Stimulated activated CD8-positive, alpha-beta memory T cell treated with anti-CD3 and anti-CD28 coated beads, Interleukin-12 subunit alpha, Interleukin-12 subunit beta, amount 100 ng/mL, for 1 hour (primary cell): ENCODE data around the gene CAMK1.

Source experiments
- DNase-seq: peaks from one replicate; pipeline ENCODE4 v3.0.0-alpha.2; 2020; ENCODE audit warnings: low read depth

The CAMK1 gene

DNA sequence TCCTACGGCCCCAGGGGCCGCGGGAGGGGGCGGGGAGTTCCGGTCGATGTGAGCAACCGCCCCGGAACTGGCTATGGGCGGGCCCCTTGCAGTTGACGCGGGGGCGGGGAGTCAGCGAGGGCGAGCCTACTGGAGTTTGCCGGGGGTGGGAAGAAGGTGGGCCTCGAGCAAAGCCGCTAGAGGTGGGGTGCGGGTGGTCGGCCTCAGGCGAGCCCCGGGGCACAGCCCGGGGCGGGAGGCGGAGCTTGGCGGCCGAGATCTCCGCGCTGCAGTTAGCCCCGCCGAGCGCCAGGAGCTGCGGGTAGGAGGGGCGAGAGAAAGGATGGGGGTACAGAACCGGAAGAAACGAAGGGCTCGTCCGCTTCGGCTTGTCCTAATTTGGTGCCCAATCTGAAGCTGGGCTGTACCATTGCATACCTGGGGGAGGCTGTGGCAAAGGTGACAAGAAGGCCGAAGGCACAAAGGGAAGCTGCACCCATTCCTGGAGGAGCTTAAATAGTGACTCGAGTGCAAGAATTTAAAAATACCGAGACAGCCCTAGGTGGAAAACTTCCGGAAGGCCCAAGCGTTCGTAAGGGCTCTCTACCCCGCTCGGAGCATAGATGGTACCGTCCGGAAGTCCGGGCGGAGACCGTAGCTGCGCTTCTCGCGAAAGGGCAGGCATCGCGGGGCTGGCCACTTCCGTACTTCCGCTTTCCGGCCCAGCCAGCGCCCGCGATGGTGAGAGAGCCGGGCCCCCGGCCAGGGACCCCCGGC lies 22.8 kb upstream of the CAMK1 start, which contains the start of the genes ARPC4 and TADA3:
ARPC4 (plus strand) TSS at position 678 of the 756 bp plus-strand sequence; CDS start at position 718, 40 bp downstream.
TADA3 (minus strand) TSS at position 69 of the 756 bp plus-strand sequence. CDS start 1,007 bp downstream, outside the sequence.
- peak; percentile 88 for DNase-seq

DNA sequence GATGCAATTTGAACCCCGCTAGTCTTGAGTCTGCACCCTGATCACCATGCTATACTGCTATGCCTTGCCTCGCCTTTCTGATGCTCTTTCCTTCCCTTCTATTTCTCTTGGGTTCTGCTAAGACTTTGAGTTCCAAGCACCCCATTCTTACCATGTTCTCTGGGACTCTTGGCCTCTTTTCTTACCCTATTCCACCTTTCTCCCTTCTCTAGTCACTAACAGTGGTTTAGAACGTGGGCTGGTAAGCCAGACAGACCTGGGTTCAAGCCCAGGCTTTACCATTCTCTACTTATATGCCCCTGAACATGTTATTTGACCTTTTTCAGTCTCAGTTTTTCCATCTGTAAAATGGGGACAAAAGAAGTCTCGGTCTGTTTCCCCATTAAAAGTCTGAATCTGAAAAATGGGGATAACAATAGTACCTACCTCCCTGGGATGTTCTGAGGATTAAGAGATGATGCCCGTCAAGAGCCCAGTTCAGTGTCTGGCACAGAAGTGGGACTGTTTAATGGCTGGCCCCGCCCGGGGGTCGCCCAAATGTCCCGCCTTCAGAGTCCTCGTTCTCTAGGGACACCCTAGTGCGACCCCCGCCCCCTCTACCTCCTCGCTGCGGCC lies 22.1 kb upstream of the CAMK1 start:
- DNase-seq = no peak

DNA sequence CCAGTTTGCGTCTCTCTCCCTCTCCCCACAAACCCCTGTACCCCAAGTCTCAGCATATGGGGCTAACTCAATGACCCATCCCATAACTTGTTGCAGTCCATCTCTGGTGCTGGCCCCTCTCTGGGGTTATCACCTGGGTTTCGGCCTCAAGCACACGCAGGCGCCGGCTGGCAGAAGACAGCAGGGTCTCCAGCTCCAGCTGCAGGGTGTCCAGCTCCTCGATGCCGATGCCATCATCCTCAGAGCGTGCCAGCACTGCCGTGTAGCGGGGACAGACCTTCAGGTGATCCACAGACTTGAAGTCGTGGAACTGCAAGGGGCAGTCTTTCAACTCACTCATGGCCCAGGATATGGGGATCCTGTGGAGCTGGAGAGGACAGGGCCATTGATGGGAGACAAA lies 21.4 kb upstream of the CAMK1 start:
- no peak for DNase-seq

DNA sequence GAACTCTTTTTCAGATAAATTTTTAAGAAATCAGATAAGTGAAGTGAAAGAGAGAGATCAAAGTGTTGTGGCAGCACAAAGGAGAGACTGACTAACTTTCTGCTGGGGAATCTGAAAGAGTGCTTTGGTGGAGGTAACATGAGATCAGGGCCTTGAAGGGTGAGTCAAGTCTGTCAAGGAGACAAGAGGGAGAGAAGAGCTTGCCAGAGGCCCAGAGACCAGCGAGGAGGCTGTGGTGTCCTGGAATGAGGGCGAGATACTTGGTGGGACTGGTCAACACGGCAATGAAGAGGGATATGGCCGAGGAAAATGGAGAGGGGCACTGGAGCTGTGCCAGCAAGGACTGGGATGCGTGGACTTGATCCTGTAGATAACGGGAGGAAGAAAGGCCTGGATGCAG lies 18.0 kb upstream of the CAMK1 start:
- no peak for DNase-seq

DNA sequence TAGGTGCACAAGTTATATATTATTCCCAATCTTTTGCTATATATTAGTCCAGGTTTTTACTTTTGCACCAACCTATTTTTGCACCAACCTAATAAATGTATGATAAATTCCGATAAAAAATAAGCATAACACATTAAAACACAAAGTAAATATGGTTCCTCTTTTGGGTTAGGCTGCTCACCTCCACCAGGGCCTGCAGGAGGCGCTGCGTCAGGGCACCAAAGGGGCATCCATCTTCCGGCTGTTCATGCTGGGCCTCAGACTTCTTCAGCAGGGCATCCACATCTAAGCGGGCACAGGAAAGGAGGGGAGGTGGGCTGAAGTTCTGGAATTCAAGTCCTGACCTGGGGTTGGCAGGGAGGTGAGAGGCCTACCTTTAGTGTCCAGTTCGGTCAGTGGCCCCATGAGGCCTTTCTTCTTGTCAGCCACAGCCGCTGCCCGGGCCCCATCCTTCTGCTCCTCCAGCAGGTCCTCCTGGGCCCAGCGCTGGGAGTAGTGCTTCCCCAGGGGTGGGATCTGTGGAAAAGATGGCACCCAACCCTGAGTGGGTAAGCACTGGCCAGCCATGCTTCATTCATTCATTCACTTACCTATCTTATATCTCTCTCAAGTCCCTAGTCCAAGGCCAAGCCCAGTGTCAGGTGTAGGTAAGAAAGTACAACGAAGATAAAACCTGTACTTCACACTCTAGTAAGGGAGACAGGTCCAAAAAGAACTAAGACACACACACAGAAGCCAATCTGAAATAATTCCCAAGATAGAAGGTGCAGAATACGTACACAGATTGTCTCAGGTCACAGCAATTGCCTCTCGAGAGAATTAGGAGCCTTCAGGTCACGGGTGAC lies 17.3 kb upstream of the CAMK1 start:
- no peak for DNase-seq

DNA sequence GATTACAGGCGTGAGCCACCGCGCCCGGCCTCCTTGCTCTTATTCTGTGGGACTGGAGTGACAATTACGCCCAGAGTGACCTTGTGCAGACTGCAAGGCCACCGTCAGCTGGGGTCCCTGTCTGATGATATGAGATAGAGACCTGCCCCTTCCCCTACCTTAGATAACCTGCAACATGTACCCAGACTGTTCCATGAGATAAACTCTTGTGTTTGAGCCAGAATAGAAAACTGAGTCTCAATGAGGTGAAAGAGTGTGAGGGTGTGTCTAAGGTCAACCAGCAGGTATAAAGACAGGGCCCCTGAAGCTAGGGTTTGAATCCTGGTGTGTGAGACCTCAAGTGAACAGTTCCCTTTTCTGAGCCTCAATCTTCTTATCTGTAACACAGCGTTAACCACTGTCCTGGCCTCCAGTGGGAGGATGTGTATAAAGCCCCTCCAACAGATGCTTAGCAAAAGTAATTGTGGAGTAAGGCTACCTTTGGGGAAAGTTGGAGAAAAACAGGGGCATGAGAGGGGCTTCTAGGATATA lies 16.5 kb upstream of the CAMK1 start:
- DNase-seq = no peak

DNA sequence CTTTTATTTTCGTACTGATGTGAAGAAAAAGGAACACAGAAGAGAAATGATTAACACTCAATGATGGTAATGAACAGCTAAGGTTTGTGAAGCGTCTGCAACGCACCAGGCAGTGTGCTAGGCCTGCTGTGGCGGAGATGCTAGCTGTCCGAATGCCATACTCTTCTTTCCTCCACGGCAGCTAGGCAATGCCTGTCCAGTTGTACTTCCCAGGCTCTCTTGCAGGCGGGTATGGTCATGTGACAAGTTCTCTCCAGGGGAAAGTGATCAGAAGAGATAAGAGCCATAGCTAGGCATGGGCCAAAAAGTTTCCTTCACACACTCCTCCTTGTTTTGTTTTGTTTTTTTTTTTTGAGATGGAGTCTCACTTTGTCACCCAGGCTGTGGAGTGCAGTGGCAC lies 15.9 kb upstream of the CAMK1 start:
- no peak for DNase-seq

DNA sequence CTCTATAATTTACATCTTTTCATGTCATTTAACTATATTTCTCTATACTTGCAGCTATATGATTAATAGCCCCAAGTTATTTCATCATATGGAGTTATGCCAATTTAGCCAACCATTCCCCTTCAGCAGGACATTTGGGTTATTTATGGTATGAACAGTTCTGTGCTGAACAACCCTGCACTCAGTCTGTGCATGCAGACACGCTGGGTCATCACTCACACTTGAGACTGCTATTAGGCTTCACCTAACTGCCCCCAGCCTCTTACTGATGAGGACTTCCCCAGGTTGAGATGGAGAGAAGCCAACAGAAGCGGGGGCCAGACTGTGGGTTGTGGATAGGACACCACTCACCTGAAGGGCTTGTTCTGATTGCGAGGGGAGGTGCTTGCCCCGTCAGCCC lies 15.2 kb upstream of the CAMK1 start:
- DNase-seq = no peak

DNA sequence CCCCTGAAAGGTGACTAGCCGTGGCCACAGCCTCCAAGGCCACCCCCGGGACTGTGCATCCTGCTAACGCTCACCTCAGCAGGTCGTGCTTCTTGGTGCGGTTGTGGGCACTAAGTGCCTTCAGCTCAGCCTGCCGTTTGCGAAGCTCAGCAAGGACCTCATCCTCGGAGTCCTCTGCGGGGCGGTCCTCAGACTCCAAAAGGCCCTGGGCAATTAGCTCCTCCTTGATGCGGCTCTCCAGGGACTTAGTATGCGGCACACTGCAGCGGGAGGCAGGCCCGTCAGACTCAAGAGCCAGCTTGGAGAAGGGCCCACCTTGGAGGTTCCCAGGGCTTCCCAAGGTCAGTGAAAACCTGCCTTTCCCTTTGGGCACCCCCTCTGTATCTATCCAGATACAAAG lies 14.2 kb upstream of the CAMK1 start:
- no peak for DNase-seq

DNA sequence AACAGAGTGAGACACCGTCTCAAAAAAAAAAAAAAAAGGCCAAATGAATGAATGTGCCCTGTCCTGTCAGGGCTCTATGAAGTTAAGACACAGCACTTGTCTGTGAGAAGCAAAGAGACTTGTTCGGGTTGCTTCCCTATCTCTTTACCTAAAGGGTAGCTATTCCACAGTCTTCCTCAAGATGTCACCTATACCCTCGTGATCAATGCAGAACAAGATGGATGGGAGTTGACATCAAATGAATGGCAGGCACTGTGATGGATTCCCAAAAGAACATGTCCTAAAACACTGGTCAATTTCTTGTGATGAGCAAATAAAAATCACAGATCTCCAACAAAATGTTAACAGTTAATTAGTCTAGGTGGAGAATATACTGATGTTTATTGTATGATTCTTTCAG lies 13.0 kb upstream of the CAMK1 start:
- no peak for DNase-seq

DNA sequence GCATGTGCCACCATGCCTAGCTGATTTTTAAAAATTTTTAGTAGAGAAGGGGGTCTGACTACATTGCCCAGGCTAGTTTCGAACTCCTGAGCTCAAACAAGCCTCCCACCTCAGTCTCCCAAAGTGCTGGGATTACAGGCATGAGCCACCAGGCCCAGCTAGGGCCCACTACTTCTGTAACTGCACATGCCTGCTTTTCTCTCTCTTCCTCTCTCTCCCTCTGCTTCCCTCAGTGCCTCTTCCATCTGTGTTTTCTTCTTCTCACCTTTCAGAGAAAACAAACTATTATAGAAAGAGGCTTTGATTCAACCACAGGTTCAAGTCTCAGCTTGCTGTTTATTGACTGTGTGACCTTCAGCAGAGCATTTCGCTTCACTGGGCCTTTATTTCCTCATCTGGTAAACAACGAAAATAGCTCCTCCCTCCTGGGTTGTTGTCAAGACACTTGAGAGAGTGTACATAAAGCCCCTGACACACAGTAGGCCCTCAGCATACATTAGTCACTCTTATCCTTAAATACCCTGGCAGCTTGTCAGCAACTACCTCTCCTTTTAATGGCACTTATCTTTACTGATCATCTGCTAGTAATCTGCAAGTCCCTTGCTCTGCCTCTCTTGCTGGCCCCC lies 12.3 kb upstream of the CAMK1 start:
- no peak for DNase-seq

DNA sequence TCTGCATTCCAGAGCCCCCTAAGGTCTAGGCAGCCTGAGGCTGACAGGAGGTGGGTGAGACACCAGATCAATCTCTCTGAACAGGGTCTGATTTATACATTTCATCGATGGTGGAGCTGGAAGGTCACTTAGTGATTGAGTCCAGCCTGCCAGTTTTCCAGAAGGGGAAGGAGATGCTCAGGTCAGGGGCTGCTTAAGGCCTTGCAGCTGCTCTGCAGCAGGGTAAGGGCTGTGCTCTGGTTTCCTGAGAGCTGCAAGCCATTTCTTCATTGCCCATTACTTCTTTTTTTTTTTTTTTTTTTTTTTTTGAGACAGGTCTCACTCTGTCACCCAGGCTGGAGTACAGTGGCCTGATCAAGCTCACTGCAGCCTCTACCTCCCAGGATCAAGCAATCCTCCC lies 11.8 kb upstream of the CAMK1 start:
- no peak for DNase-seq

DNA sequence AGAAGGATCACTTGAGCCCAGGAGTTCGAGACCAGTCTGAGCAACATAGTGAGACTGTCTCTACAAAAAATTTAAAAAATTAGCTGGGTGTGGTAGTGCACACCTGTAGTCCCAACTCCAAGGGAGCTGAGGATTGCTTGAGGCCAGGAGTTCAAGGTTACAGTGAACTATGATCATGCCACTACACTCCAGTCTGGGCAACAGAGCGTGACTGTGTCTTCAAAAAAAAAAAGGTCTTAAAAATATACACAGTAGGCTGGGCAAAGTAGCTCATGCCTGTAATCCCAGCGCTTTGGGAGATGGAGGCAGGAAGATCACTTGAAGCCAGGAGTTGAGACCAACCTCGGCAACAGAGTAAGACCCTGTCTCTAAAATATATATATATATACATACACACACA lies 11.2 kb upstream of the CAMK1 start:
- DNase-seq = no peak

DNA sequence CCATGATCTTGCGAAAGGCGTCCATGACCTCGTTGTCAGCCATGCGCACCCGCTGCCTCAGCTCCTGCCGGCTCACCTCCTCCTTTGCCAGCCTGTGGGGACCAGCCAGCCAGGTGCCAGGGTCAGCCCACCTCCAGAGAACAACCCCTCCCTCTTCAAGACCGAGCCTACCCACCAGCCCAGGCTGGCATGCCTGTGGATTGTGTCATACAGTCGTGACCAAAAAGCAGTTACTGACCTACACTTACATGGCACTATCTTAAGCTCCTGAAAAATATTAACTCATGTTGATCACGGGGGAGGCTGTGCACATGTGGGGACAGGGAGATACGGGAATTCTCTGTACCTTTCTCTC lies 10.7 kb upstream of the CAMK1 start:
- DNase-seq = no peak

DNA sequence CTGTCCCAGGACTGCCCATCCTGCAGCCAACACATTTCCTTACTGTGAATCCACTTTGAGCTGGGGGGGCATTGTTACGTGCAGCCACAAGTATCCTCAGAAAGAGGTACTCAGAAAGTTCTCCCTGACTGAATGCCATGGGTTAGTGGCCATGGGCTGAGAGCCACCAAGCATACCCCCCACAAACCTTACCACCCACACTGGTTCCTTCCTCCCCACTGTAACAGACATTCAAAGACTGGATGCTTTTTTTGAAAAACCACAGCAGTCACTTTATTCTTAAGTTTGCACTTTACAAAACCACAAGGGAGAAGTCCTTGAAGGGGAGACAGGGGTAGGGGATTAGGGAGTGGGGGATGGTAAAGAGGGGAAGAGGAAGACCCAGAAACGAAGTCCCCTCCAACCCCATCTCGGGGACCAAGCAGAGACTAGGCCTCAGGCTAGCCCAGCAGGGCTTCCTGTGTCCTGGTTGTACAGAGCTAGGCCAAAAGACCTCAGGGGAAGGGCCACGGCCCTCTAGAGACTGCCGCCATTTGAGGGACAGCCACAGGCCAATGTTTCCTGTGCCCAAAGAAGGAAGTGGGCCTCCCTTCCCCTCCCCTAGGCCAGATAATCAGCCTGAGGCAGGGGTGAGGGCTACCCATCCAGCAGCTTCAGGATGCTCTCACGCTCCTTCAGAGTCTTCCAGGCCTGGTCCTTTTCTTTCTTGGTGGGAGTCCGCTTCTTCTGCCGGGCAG lies 10.1 kb upstream of the CAMK1 start:
- DNase-seq = no peak

DNA sequence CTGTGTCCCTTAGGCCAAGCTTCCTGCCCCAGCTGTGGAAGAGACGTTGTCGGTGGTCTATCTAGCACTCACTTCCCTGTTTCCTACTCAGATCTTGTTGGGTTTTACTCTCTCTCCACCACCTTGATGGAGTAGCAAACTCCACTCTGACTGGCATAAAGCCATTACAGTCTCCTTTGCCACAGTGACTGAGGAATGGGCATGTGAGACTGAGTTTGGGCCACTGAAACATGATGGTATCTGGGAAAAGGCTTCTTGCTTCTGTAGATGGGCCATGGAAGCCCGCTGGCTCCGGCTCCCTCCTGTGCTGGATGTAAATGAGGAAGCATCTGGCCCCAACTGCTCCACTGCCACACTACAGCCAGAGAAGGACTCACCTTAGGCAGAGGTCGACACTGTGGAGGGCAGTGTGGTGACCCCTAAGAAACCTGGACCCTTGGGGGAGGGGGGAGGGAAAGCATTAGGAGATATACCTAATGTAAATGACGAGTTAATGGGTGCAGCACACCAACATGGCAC lies 9.4 kb upstream of the CAMK1 start:
- no peak for DNase-seq

DNA sequence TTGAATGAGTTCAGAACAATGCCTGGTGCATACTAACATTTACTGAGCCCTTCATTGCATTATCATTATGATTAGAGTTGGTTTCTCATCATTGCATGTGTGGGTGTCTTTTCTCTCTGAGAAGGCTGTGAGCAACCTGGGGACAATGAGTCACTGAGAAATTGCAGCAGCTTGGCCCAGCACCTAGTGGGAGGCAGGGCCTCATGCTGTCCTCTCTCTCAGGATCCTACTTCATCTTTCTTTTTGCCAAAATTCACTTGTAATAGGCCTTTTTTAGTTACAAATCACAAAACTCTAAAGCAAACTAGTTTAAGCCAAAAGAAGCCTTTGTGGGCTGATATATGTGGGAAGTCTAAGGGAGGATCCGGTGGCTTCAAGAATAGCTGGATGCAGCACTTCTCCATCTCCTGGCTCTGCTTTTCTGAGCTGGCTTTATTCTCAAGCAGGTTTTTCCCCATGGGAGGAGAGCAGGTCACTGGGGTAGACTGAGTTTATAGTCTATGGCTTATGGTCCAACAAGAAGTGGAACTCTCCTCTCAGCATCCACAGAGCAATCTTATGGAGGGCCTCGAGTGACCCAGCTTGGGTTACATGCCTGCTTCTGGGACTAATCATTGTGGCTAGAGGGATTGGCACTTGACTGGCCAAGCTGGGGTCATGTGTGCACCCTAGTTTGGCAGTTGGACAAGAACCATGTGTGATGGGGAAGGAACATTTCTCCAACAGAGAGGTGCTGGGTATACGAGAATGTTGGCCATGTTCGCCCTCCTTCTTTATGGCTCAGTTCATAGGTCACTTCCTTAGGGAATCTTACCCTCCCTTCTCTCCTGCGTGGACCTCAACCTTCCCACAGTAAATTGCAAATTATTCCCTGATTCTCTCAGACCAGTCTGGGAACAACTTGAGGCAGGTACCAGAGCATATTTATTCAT lies 8.7 kb upstream of the CAMK1 start:
- DNase-seq = no peak

DNA sequence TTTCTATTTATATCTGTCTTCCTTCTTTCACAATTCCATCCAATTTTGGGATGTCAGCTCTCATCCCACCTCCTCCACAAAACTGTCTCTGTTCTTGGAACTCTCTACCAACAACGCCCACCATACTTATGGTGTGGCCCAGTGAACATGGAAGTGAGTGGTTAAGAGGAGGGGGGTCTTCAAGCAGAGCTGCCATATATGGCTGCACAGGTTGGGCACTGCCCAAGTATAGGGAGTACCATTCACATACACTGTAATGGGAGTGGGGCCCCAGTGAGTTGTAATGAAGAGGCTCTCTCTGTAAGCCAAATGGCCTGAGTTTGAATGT lies 7.9 kb upstream of the CAMK1 start:
- DNase-seq = no peak

DNA sequence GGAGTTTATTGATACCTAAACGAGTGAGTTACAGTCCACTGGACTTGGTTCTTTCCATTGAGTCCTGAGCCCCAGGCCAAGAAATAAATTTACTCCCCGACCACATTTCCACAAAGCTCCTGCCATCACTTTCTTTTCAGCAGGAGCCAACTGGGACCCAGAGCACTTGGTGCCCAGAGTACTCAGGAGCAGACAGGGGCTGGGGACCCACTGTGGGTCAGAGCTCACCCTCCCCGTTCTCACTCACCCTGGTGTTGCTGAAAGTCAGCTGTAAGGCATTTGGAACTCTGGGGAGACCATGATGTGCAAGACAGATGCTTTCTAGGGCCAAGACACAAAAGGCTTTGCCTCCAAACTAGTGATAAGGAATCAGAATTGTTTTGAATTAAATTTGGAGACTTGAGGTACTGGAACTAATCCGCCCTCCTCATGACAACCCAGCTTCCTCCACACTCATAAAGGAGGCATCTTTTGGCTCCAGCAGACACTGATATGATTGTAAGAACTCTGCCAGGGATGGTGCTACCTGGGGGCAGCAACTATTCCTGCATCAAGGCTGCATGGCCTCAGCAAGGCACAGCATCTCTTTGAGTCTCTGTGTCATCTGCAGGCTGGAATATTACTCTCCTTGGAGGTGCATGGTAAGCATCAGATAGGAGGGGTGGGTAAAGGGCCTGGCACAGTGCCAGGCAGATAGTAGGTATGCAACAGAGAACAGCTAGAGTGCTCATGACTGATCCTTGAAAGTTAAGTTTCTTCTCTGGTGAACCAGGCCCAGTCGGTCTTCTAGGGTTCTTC lies 7.3 kb upstream of the CAMK1 start:
- DNase-seq = no peak
